ENCODE data around the gene GBX2. TPM values are rescaled to one million over a fixed set of nuclear protein-coding genes. Genes with fewer than 3 reads are reported as not detected.

Gene GBX2
- total and polyA plus RNA-seq, 2 donors (not counting 1 experiment from before 2014, with no cell fraction given), result not detected

- POLR2A ChIA-PET, result no interaction called here
- peaks cover 11% of the 10 kb centered on the region for H3K27me3 Mint-ChIP-seq
- Histone ChIP-seq H4K20me1 (ENCODE audit: control insufficient read depth, insufficient read depth, low read length, poor library complexity, severe bottlenecking) (no peaks in the 10 kb centered on the region), H2AFZ (ENCODE audit: insufficient read depth, low read depth, low read length, poor library complexity, severe bottlenecking) (no peak overlapping the region), H3K4me1 (ENCODE audit: control insufficient read depth in 2 of 2, insufficient read depth in 2 of 2, low read length in 2 of 2) (no peaks in the 10 kb centered on the region), H3K79me2 (ENCODE audit: control insufficient read depth, insufficient read depth, low read length) (no peaks in the 10 kb centered on the region), H3K27ac (ENCODE audit: low read length in 2 of 2) (no peak overlapping the region), H3K4me2 (replicated peaks; ENCODE audit: low read depth, low read length, poor library complexity, severe bottlenecking) (no peak overlapping the region), H3K9me3 (ENCODE audit: control extremely low read depth in 1 of 3, control insufficient read depth in 2 of 3, insufficient read depth in 1 of 3, low read length in 2 of 3) (peaks cover 0 to 7% (median 0%) of the 10 kb centered on the region in 3 donors), H3K36me3 (replicated peaks in 1 of 2; ENCODE audit: control extremely low read depth in 1 of 2, control insufficient read depth in 1 of 2, extremely low read depth in 1 of 2, insufficient read depth in 2 of 2, low read length in 1 of 2) (no peaks in the 10 kb centered on the region), H3K27me3 (replicated peaks in 1 of 4; ENCODE audit: control extremely low read depth in 1 of 4, control insufficient read depth in 3 of 4, insufficient read depth in 4 of 4, low read length in 3 of 4) (no peaks in the 10 kb centered on the region), H3K4me3 (ENCODE audit: control extremely low read depth in 1 of 5, extremely low read depth in 1 of 5, insufficient read depth in 1 of 5, low read depth in 2 of 5, low read length in 4 of 5) (no peak overlapping the region), H3K9ac (ENCODE audit: low read length) (no peak overlapping the region)
- no peak overlapping the region for H3K27ac Mint-ChIP-seq
- intact Hi-C loops (cut with micrococcal nuclease), result no loop called here
- TF ChIP-seq CTCF (IDR thresholded peaks at IDR 0.05) (no peak), EZH2 (IDR thresholded peaks at IDR 0.05; ENCODE audit: borderline replicate concordance, insufficient read depth, low read depth, low read length, poor library complexity, severe bottlenecking) (no peak)
- CTCF ChIA-PET, result no interaction called here
- no peaks in the 10 kb centered on the region for H3K4me1 Mint-ChIP-seq
- no peaks in the 10 kb centered on the region for H3K9me3 Mint-ChIP-seq (ENCODE audit: insufficient read depth)
- DNase-seq (no peak), ATAC-seq (ENCODE audit: low read depth) (no peak)
- H3K4me3 Mint-ChIP-seq, result no peak overlapping the region
- 93% methylated on average over 4 of the region's 7 CpGs for WGBS (ENCODE audit: insufficient coverage)
These were observed 46.6 kb downstream of the GBX2 start for GRCh38 chr2:236121546-236121945.

GRCh38 chr2:236120829-236121228 is 47.4 kb downstream of the GBX2 start:
- POLR2A ChIA-PET, result no interaction called here
- WGBS (ENCODE audit: insufficient coverage), result 80% methylated on average over 4 of the region's 5 CpGs
- intact Hi-C loops (cut with micrococcal nuclease), result no loop called here

More at GRCh38 chr2:236120829-236121228, 47.4 kb downstream of the GBX2 start:
- no peaks in the 10 kb centered on the region for H4K20me1 ChIP-seq (ENCODE audit: control insufficient read depth, insufficient read depth, low read length, poor library complexity, severe bottlenecking)
- no peak overlapping the region for H3K4me2 ChIP-seq (replicated peaks; ENCODE audit: low read depth, low read length, poor library complexity, severe bottlenecking)
- CTCF ChIA-PET, result no interaction called here
- no peaks in the 10 kb centered on the region for H3K79me2 ChIP-seq (ENCODE audit: control insufficient read depth, insufficient read depth, low read length)
- no peak for DNase-seq
- H3K36me3 ChIP-seq (replicated peaks in 1 of 2; ENCODE audit: control extremely low read depth in 1 of 2, control insufficient read depth in 1 of 2, extremely low read depth in 1 of 2, insufficient read depth in 2 of 2, low read length in 1 of 2), result no peaks in the 10 kb centered on the region
- Mint-ChIP-seq H3K9me3 (ENCODE audit: insufficient read depth) (no peaks in the 10 kb centered on the region), H3K27ac (no peak overlapping the region), H3K4me1 (no peaks in the 10 kb centered on the region), H3K27me3 (peaks cover 11% of the 10 kb centered on the region), H3K4me3 (no peak overlapping the region)
- no peak overlapping the region for H3K27ac ChIP-seq (ENCODE audit: low read length in 2 of 2)
- no peaks in the 10 kb centered on the region for H3K4me1 ChIP-seq (ENCODE audit: control insufficient read depth in 2 of 2, insufficient read depth in 2 of 2, low read length in 2 of 2)
- H3K9ac ChIP-seq (ENCODE audit: low read length), result no peak overlapping the region
- peaks cover 0 to 7% (median 0%) of the 10 kb centered on the region in 3 donors for H3K9me3 ChIP-seq (ENCODE audit: control extremely low read depth in 1 of 3, control insufficient read depth in 2 of 3, insufficient read depth in 1 of 3, low read length in 2 of 3)
- ATAC-seq (ENCODE audit: low read depth), result no peak
- no peaks in the 10 kb centered on the region for H3K27me3 ChIP-seq (replicated peaks in 1 of 4; ENCODE audit: control extremely low read depth in 1 of 4, control insufficient read depth in 3 of 4, insufficient read depth in 4 of 4, low read length in 3 of 4)
- H2AFZ ChIP-seq (ENCODE audit: insufficient read depth, low read depth, low read length, poor library complexity, severe bottlenecking), result no peak overlapping the region
- no peak overlapping the region for H3K4me3 ChIP-seq (ENCODE audit: control extremely low read depth in 1 of 5, extremely low read depth in 1 of 5, insufficient read depth in 1 of 5, low read depth in 2 of 5, low read length in 4 of 5)
- no peak for TF ChIP-seq EZH2 (IDR thresholded peaks at IDR 0.05; ENCODE audit: borderline replicate concordance, insufficient read depth, low read depth, low read length, poor library complexity, severe bottlenecking)
- no peak for TF ChIP-seq CTCF (IDR thresholded peaks at IDR 0.05)

Data from B cell (primary cell).